PC-3 (cell line): ENCODE results near the gene DNAH10.

Source experiments
- EZH2 ChIP-seq: fragments of 300-600 bp; sonication (generic); IDR thresholded peaks from one replicate; pipeline ENCODE4 v1.6.1; 2017; ENCODE audit warnings: antibody characterized with exemption, mild to moderate bottlenecking, low read length; ENCODE audit not compliant: unreplicated experiment
- EZH2phosphoT487 ChIP-seq: fragments of 300-600 bp; sonication (generic); IDR thresholded peaks from 2 replicates; pipeline ENCODE4 v1.6.1; 2018; ENCODE audit warnings: mild to moderate bottlenecking, antibody characterized with exemption, low read length, borderline replicate concordance
- TF ChIP-seq, protein P1 (sequence below): fragments of 300-600 bp; sonication (generic); conservative IDR thresholded peaks from 2 replicates; pipeline ENCODE4 v1.5.1; 2017; ENCODE audit warnings: antibody characterized with exemption, low read depth, mild to moderate bottlenecking, low read length

- TF ChIP-seq, protein P1, sequence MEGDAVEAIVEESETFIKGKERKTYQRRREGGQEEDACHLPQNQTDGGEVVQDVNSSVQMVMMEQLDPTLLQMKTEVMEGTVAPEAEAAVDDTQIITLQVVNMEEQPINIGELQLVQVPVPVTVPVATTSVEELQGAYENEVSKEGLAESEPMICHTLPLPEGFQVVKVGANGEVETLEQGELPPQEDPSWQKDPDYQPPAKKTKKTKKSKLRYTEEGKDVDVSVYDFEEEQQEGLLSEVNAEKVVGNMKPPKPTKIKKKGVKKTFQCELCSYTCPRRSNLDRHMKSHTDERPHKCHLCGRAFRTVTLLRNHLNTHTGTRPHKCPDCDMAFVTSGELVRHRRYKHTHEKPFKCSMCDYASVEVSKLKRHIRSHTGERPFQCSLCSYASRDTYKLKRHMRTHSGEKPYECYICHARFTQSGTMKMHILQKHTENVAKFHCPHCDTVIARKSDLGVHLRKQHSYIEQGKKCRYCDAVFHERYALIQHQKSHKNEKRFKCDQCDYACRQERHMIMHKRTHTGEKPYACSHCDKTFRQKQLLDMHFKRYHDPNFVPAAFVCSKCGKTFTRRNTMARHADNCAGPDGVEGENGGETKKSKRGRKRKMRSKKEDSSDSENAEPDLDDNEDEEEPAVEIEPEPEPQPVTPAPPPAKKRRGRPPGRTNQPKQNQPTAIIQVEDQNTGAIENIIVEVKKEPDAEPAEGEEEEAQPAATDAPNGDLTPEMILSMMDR, result no peak
- no peak for TF ChIP-seq EZH2
- TF ChIP-seq EZH2phosphoT487, result no peak
Observed at GRCh38 chr12:123934829-123935228, 172.7 kb downstream of the DNAH10 start.
